Smooth muscle cell (in vitro differentiated cells): Measurements from ENCODE around the gene NTNG1. TPM values are rescaled to one million over a fixed set of nuclear protein-coding genes. Genes with fewer than 3 reads are reported as not detected.

ENCODE experiments used
- DNase-seq: peaks from one replicate; lab custom pipeline; 2025; ENCODE audit not compliant: unreplicated experiment; lab: John Stamatoyannopoulos, UW
- H2AFZ ChIP-seq: fragments of 200-600 bp; sonication (generic); 2 replicates; pipeline ENCODE4 v1.6.0; 2016; ENCODE audit warnings: antibody characterized with exemption, low read depth, mild to moderate bottlenecking
- H3F3A ChIP-seq: fragments of 200-600 bp; sonication (generic); 2 replicates; pipeline ENCODE4 v1.6.0; 2017; ENCODE audit warnings: antibody characterized with exemption, low read depth
- H3K27ac ChIP-seq: fragments of 200-600 bp; sonication (generic); 2 replicates; pipeline ENCODE4 v1.5.1; 2016; ENCODE audit warnings: low read depth, mild to moderate bottlenecking
- H3K27me3 ChIP-seq: fragments of 200-600 bp; sonication (generic); 2 replicates; pipeline ENCODE4 v1.6.1; 2016; ENCODE audit warnings: low read depth, mild to moderate bottlenecking
- H3K36me3 ChIP-seq: fragments of 200-600 bp; sonication (generic); 2 replicates; pipeline ENCODE4 v1.5.1; 2016; ENCODE audit warnings: low read depth
- H3K4me1 ChIP-seq: fragments of 200-600 bp; sonication (generic); 2 replicates; pipeline ENCODE4 v1.5.1; 2016; ENCODE audit warnings: low read depth
- H3K4me2 ChIP-seq: fragments of 200-600 bp; sonication (generic); 2 replicates; pipeline ENCODE4 v1.6.0; 2016; ENCODE audit warnings: mild to moderate bottlenecking
- H3K4me3 ChIP-seq: fragments of 200-600 bp; sonication (generic); 2 replicates; pipeline ENCODE4 v1.5.1; 2016; ENCODE audit warnings: mild to moderate bottlenecking
- H3K79me2 ChIP-seq: fragments of 200-600 bp; sonication (generic); 2 replicates; pipeline ENCODE4 v1.6.0; 2016; ENCODE audit warnings: low read depth, mild to moderate bottlenecking
- H3K9ac ChIP-seq: fragments of 200-600 bp; sonication (generic); 2 replicates; pipeline ENCODE4 v1.6.0; 2016; ENCODE audit warnings: low read depth
- H3K9me3 ChIP-seq: fragments of 200-600 bp; sonication (generic); replicated peaks from 2 replicates; pipeline ENCODE4 v1.5.1; 2016; ENCODE audit warnings: low read depth
- H4K20me1 ChIP-seq: fragments of 200-600 bp; sonication (generic); 2 replicates; pipeline ENCODE4 v1.6.0; 2016; ENCODE audit warnings: low read depth
- WGBS: methylation state at CpG from one replicate; pipeline ENCODE4 v1.1.7; 2016; ENCODE audit warnings: low lambda C conversion rate; 5-methylcytosine and 5-hydroxymethylcytosine counted together
- polyA plus RNA-seq: library from polyadenylated mRNA; unstranded; fragments of >200 nt; fragmentation: Nextera tagmentation; extraction: Ambion mirVana; gene quantifications from 2 replicates; pipeline ENCODE4 v1.2.1, GENCODE V29; 2016
- total RNA-seq: library from RNA; depleted of rRNA; stranded (reverse); fragments of >200 nt; gene quantifications from 2 replicates; pipeline ENCODE4 v1.2.3, GENCODE V29; 2014
- TF ChIP-seq, protein P1 (sequence below): fragments of 200-600 bp; sonication (generic); IDR thresholded peaks from 2 replicates; pipeline ENCODE4 v1.5.1; 2017; ENCODE audit warnings: borderline replicate concordance, mild to moderate bottlenecking, antibody characterized with exemption; ENCODE audit not compliant: insufficient read depth, poor library complexity, severe bottlenecking

NTNG1 gene
- total and polyA plus RNA-seq, 2 experiments from 2014 or later = 0.39 to 1.1 TPM

DNA sequence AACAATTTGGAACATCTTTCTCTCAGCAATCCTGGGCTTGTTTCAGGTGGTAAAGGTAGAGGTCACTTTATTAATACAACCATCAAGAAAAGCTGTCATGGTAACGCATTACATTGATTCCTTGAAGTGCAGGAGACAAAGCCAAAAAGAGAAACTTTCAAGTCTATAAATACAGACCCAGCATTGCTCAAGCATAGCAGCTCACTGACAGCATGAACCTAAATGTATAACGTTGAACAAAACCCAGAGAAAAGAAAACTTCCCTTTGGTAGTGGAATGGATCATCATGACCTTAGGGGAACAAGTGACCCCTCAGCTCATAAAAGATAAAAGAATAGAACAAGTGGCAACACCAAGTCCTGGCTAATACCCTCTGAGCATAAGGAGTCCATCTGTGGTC lies 332.2 kb downstream of the NTNG1 start:
- Histone ChIP-seq H3K4me1 (no peaks in the 10 kb centered on the region), H3K4me2 (no peak overlapping the region), H3K27me3 (no peaks in the 10 kb centered on the region), H3K27ac (no peak overlapping the region), H4K20me1 (no peaks in the 10 kb centered on the region), H3F3A (no peaks in the 10 kb centered on the region), H2AFZ (no peak overlapping the region), H3K9me3 (no peaks in the 10 kb centered on the region), H3K36me3 (no peaks in the 10 kb centered on the region), H3K4me3 (no peak overlapping the region), H3K9ac (no peak overlapping the region), H3K79me2 (no peaks in the 10 kb centered on the region)
- TF ChIP-seq, protein P1, sequence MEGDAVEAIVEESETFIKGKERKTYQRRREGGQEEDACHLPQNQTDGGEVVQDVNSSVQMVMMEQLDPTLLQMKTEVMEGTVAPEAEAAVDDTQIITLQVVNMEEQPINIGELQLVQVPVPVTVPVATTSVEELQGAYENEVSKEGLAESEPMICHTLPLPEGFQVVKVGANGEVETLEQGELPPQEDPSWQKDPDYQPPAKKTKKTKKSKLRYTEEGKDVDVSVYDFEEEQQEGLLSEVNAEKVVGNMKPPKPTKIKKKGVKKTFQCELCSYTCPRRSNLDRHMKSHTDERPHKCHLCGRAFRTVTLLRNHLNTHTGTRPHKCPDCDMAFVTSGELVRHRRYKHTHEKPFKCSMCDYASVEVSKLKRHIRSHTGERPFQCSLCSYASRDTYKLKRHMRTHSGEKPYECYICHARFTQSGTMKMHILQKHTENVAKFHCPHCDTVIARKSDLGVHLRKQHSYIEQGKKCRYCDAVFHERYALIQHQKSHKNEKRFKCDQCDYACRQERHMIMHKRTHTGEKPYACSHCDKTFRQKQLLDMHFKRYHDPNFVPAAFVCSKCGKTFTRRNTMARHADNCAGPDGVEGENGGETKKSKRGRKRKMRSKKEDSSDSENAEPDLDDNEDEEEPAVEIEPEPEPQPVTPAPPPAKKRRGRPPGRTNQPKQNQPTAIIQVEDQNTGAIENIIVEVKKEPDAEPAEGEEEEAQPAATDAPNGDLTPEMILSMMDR = no peak
- 88% methylated on average over 2 of the region's 2 CpGs for WGBS
- DNase-seq = no peak

DNA sequence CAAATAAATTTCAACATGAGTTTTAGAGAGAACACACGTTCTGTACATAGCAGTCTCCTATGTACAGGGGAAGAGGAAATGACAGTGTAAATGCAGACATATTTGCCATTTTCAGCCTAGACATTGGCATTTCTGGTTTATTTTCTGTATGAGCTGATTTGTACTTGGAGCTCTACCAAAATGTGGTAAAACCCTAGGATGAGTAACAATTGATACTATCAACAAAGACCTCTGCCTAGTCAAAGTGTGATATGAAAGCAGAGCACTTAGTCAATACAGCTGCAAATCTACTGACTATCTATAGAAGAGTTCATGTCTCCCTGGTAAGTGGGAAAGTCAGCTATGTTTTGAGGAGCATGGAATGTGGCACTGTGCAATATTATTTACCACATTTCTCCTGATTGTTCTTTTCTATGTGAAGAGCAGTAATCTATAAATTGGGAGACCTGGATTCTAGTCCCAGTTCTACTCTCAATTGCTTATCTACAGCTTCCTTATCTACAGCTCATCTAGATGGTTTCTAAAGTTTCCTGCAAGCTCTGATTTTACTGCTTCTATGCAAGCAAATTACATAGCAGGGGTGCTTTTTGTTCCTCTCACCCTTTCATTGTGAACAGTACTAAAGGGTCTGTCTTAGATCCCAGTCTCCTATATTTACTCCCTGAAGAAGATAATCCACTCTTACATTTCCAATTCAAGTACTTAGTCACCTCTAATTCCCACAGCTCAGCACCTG lies 334.2 kb downstream of the NTNG1 start:
- no peak overlapping the region for H3K4me3 ChIP-seq
- H2AFZ ChIP-seq = no peak overlapping the region
- H3K27ac ChIP-seq = no peak overlapping the region
- no peaks in the 10 kb centered on the region for H3K79me2 ChIP-seq
- no peak overlapping the region for H3K4me2 ChIP-seq
- no peaks in the 10 kb centered on the region for H3K9me3 ChIP-seq
- TF ChIP-seq, protein P1 = no peak
- no peak overlapping the region for H3K9ac ChIP-seq
- WGBS = 67% methylated on average over 1 of the region's 1 CpG
- H3K36me3 ChIP-seq = no peaks in the 10 kb centered on the region
- H4K20me1 ChIP-seq = no peaks in the 10 kb centered on the region
- no peak for DNase-seq
- no peaks in the 10 kb centered on the region for H3K27me3 ChIP-seq
- no peaks in the 10 kb centered on the region for H3K4me1 ChIP-seq
- no peaks in the 10 kb centered on the region for H3F3A ChIP-seq

- no peaks in the 10 kb centered on the region for H4K20me1 ChIP-seq
- no peaks in the 10 kb centered on the region for H3K9me3 ChIP-seq
- TF ChIP-seq, protein P1 = peak; percentile 6
- H3K36me3 ChIP-seq = no peaks in the 10 kb centered on the region
- no peak overlapping the region for H3K4me2 ChIP-seq
- no peak for DNase-seq
- no peaks in the 10 kb centered on the region for H3F3A ChIP-seq
- H3K4me1 ChIP-seq = no peaks in the 10 kb centered on the region
- H3K9ac ChIP-seq = no peak overlapping the region
- 96% methylated on average over 2 of the region's 2 CpGs for WGBS
- no peaks in the 10 kb centered on the region for H3K79me2 ChIP-seq
- H2AFZ ChIP-seq = no peak overlapping the region
- H3K27me3 ChIP-seq = no peaks in the 10 kb centered on the region
- no peak overlapping the region for H3K27ac ChIP-seq
- H3K4me3 ChIP-seq = no peak overlapping the region
Measured at GRCh38 chr1:107477233-107477632, 336.4 kb downstream of the NTNG1 start.

GRCh38 chr1:107479865-107480350 lies 339.1 kb downstream of the NTNG1 start:
- H3F3A ChIP-seq = no peaks in the 10 kb centered on the region
- H3K4me1 ChIP-seq = no peaks in the 10 kb centered on the region
- H2AFZ ChIP-seq = no peak overlapping the region
- no peak overlapping the region for H3K4me2 ChIP-seq
- no peaks in the 10 kb centered on the region for H3K9me3 ChIP-seq
- no peaks in the 10 kb centered on the region for H3K36me3 ChIP-seq
- no peaks in the 10 kb centered on the region for H3K27me3 ChIP-seq
- no peak overlapping the region for H3K9ac ChIP-seq
- H3K4me3 ChIP-seq = no peak overlapping the region
- no peak for DNase-seq
- TF ChIP-seq, protein P1 = no peak
- WGBS = 83% methylated on average over 11 of the region's 11 CpGs
- H4K20me1 ChIP-seq = no peaks in the 10 kb centered on the region
- H3K79me2 ChIP-seq = no peaks in the 10 kb centered on the region
- no peak overlapping the region for H3K27ac ChIP-seq
